SU-DHL-6 (cell line): ENCODE measurements around the gene ZBTB49.

Experiments
- H2AFZ ChIP-seq: fragments of 200-600 bp; sonication (generic); 2 replicates; pipeline ENCODE4 v1.6.1; 2014; ENCODE audit warnings: low read depth, mild to moderate bottlenecking, moderate library complexity, mixed read lengths, antibody characterized with exemption, low read length; ENCODE audit not compliant: severe bottlenecking
- H3F3A ChIP-seq: fragments of 200-600 bp; shearing (Covaris generic); 2 replicates; pipeline ENCODE4 v1.6.0; 2016; ENCODE audit warnings: antibody characterized with exemption, mild to moderate bottlenecking; ENCODE audit not compliant: insufficient read depth
- H3K27ac ChIP-seq: fragments of 200-600 bp; sonication (generic); 2 replicates; pipeline ENCODE4 v1.5.1; 2016; ENCODE audit warnings: low read depth, mild to moderate bottlenecking, low read length, moderate library complexity, mixed read lengths
- H3K27me3 ChIP-seq: fragments of 200-600 bp; sonication (generic), shearing (Covaris generic); 2 replicates; pipeline ENCODE4 v1.6.0; 2014; ENCODE audit warnings: mild to moderate bottlenecking, low read length
- H3K36me3 ChIP-seq: fragments of 200-600 bp; sonication (generic); 2 replicates; pipeline ENCODE4 v1.6.1; 2014; ENCODE audit warnings: mild to moderate bottlenecking, low read length, mixed read lengths
- H3K4me2 ChIP-seq: fragments of 300-600, 200-600 bp; shearing (Covaris generic), sonication (generic); 2 replicates; pipeline ENCODE4 v1.6.0; 2014; ENCODE audit warnings: low read length, low read depth, mild to moderate bottlenecking; ENCODE audit not compliant: poor library complexity, severe bottlenecking
- H3K4me3 ChIP-seq: fragments of 200-600 bp; sonication (generic); 2 replicates; pipeline ENCODE4 v1.5.1; 2014; ENCODE audit warnings: antibody characterized with exemption, low read length, mild to moderate bottlenecking, mixed read lengths; ENCODE audit not compliant: insufficient read depth, poor library complexity, severe bottlenecking
- H3K79me2 ChIP-seq: fragments of 200-600 bp; sonication (generic); 2 replicates; pipeline ENCODE4 v1.6.1; 2014; ENCODE audit warnings: mild to moderate bottlenecking, low read length, moderate library complexity; ENCODE audit not compliant: insufficient read depth
- H3K9ac ChIP-seq: fragments of 200-600 bp; sonication (generic); 2 replicates; pipeline ENCODE4 v1.7.0; 2014; ENCODE audit warnings: mild to moderate bottlenecking, low read length
- H3K9me2 ChIP-seq: fragments of 200-600 bp; sonication (generic); replicated peaks from 2 replicates; pipeline ENCODE4 v1.6.1; 2014; ENCODE audit warnings: low read length; ENCODE audit not compliant: insufficient read depth
- H3K9me3 ChIP-seq: fragments of 200-600 bp; sonication (generic); 2 replicates; pipeline ENCODE4 v1.6.1; 2014; ENCODE audit warnings: low read length, mixed read lengths; ENCODE audit not compliant: insufficient read depth
- H4K20me1 ChIP-seq: fragments of 200-600 bp; sonication (generic); 2 replicates; pipeline ENCODE4 v1.6.1; 2014; ENCODE audit warnings: low read depth, mild to moderate bottlenecking, antibody characterized with exemption, low read length, moderate library complexity, mixed read lengths
- CTCF ChIP-seq: fragments of 200-600 bp; sonication (generic); IDR thresholded peaks from one replicate; pipeline ENCODE4 v1.5.1; 2017; ENCODE audit warnings: antibody characterized with exemption, mild to moderate bottlenecking, low read length, moderate library complexity; ENCODE audit not compliant: insufficient read depth, poor library complexity, severe bottlenecking
- EZH2phosphoT487 ChIP-seq: fragments of 200-600 bp; sonication (generic), shearing (Covaris generic); conservative IDR thresholded peaks from 2 replicates; pipeline ENCODE4 v1.6.1; 2018; ENCODE audit warnings: mild to moderate bottlenecking, antibody characterized with exemption, low read length, moderate library complexity, mixed read lengths

Gene ZBTB49

GRCh38 chr4:4317496-4318232, 27.6 kb downstream of the ZBTB49 start:
- H3K27me3 ChIP-seq = no peaks in the 10 kb centered on the region
- no peaks in the 10 kb centered on the region for H4K20me1 ChIP-seq
- no peak overlapping the region for H3K9ac ChIP-seq
- H3K9me3 ChIP-seq = no peaks in the 10 kb centered on the region
- no peaks in the 10 kb centered on the region for H3K9me2 ChIP-seq
- no peaks in the 10 kb centered on the region for H3F3A ChIP-seq
- no peaks in the 10 kb centered on the region for H3K79me2 ChIP-seq
- TF ChIP-seq EZH2phosphoT487 (no peak), CTCF (no peak)
- no peak overlapping the region for H3K4me3 ChIP-seq
- no peak overlapping the region for H3K4me2 ChIP-seq
- H2AFZ ChIP-seq = no peak overlapping the region
- no peak overlapping the region for H3K27ac ChIP-seq
- H3K36me3 ChIP-seq = no peaks in the 10 kb centered on the region

GRCh38 chr4:4320528-4320927, 30.5 kb downstream of the ZBTB49 start:
- Histone ChIP-seq H4K20me1 (no peaks in the 10 kb centered on the region), H3K27ac (no peak overlapping the region), H3K9me2 (no peaks in the 10 kb centered on the region), H3K27me3 (no peaks in the 10 kb centered on the region), H2AFZ (no peak overlapping the region), H3K9me3 (no peaks in the 10 kb centered on the region), H3K79me2 (no peaks in the 10 kb centered on the region), H3K36me3 (no peaks in the 10 kb centered on the region), H3K9ac (no peak overlapping the region), H3F3A (no peaks in the 10 kb centered on the region), H3K4me2 (no peak overlapping the region), H3K4me3 (no peak overlapping the region)
- TF ChIP-seq CTCF = no peak
- no peak for TF ChIP-seq EZH2phosphoT487

- Histone ChIP-seq H3F3A (no peaks in the 10 kb centered on the region), H3K27me3 (no peaks in the 10 kb centered on the region), H3K36me3 (no peaks in the 10 kb centered on the region), H3K9me3 (no peaks in the 10 kb centered on the region), H3K9ac (no peak overlapping the region), H3K4me2 (no peak overlapping the region), H4K20me1 (no peaks in the 10 kb centered on the region), H3K4me3 (no peak overlapping the region), H3K79me2 (no peaks in the 10 kb centered on the region), H2AFZ (no peak overlapping the region), H3K9me2 (no peaks in the 10 kb centered on the region), H3K27ac (no peak overlapping the region)
- TF ChIP-seq CTCF = no peak
- no peak for TF ChIP-seq EZH2phosphoT487
Measured at GRCh38 chr4:4320951-4321714, 31.1 kb downstream of the ZBTB49 start.
